Pulmonary artery endothelial cell (primary cell): Measurements from ENCODE around the gene OTUD4. TPM values are rescaled to one million over a fixed set of nuclear protein-coding genes. Genes with fewer than 3 reads are reported as not detected.

ENCODE experiments used
- DNase-seq: peaks from one replicate; pipeline ENCODE4 v3.0.0-alpha.2; 2011; ENCODE audit warnings: low read depth, low spot score
- total RNA-seq: library from RNA; depleted of rRNA; stranded (reverse); fragments of >200 nt; gene quantifications from 2 replicates; pipeline ENCODE4 v1.2.3, GENCODE V29; 2014

OTUD4 gene
- total RNA-seq, 1 donor from 2014 or later: 25.0 TPM

GRCh38 chr4:145130788-145131399 lies 49.5 kb downstream of the OTUD4 start:
- DNase-seq: no peak

DNA sequence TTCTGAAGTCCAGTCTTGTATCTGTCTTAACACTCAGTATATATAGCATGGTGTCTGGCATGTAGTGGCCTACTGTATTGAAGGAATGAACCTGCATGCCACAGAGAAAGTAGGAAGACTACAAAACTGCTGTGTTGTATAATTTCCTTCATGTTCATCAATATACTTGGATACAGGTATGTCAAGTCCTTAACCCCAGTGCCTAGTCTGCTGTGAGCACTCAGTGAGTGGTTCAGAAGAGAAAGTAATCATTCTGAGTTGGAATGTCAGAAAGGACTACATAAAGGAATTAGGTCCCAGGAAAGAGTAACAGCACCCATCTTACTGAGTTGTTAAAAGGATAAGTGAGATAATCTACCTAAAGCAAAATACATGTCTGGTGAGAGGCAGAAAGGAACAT lies 50.3 kb downstream of the OTUD4 start:
- no peak for DNase-seq

- no peak for DNase-seq
These were observed 55.0 kb downstream of the OTUD4 start for GRCh38 chr4:145125396-145125795.

DNA sequence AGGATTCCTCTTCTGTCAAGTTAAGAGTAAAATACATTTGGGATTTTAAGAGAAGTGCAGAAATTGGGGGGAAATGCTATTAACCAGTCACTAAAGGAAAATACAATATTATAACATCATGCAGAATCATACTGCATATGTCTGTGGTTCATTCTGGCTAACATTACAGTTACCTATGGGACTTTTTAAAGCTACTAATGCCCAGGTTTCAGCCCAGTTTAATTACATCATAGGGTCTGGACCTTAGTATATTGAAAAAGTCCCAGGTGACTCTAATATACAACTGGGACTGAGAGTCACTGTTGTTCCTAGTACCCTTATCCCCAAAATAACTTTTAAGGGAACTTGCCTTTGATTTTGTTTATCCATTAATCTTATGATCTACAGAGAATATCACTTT lies 72.3 kb downstream of the OTUD4 start:
- DNase-seq: no peak

- no peak for DNase-seq
These were observed 73.3 kb downstream of the OTUD4 start for GRCh38 chr4:145107126-145107525.

- DNase-seq: no peak
These were observed 76.9 kb downstream of the OTUD4 start for GRCh38 chr4:145103496-145103895.

- no peak for DNase-seq
These were observed 77.8 kb downstream of the OTUD4 start for GRCh38 chr4:145102619-145103018.

GRCh38 chr4:145101091-145101490 lies 79.3 kb downstream of the OTUD4 start:
- DNase-seq: no peak

- no peak for DNase-seq
These were observed 80.7 kb downstream of the OTUD4 start for GRCh38 chr4:145099653-145100052.

DNA sequence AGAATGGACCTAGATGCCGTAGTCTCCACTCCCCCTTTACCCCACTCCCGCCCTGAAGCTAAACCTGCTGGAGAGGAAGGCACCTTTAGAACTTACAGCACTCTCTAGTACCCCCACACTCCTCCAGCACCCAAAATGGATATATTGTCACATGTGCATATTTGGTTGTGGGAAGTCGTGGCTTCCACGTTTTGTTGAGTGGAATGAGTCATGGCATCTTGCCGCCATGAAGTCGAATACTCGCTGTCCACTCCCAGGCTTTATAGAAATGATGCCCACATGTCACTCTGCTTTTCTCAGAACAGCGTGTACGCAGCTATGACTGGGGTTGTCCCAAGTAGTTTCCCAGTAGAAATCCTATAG lies 81.7 kb downstream of the OTUD4 start:
- no peak for DNase-seq

GRCh38 chr4:145097821-145098674 lies 82.3 kb downstream of the OTUD4 start, which contains the start of the genes ABCE1 and ANAPC10:
TSS of gene ABCE1 (plus strand) at chr4:145098311. CDS start at chr4:145104413, 6,102 bp downstream.
TSS of gene ANAPC10 (minus strand) at chr4:145098196. CDS start at chr4:145096099, 2,097 bp downstream.
- peak; percentile 96 for DNase-seq

GRCh38 chr4:145097331-145097820 lies 83.0 kb downstream of the OTUD4 start:
- no peak for DNase-seq

GRCh38 chr4:145093638-145094037 lies 86.8 kb downstream of the OTUD4 start:
- DNase-seq: no peak

GRCh38 chr4:145090380-145090779 lies 90.0 kb downstream of the OTUD4 start:
- DNase-seq: no peak

DNA sequence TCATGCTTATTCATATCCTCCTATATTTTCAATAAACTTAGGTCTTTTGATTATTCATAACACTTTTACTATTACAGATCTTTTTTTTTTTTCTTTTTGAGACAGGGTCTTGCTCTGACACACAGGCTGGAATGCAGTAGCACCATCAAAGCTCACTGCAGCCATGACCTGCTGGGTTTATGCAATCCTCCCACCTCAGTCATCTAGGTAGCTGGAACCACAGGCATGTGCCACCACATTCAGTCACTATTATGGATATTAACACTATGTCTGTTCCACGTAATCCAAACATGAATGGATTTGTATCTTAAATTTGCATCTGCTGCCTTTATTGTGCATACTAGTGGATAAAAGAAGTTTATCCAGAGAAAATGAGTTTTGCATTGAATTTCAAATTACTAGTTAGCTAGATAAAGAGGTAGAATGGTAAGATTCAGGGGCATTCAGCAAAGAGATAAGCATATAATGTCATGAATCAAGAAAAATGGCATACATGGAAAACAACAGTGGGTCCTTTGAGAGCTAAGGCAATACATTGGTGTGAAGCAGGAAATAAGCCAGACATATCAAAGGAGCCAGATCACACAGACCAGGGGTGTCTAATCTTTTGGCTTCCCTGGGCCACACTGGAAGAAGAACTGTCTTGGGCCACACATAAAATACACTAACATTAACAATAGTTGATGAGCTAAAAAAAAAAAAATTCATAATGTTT lies 96.3 kb downstream of the OTUD4 start:
- DNase-seq: no peak

Other genes starting within 250 kb of the OTUD4 start
- 24.6 and 25.5 TPM in 2 replicates for gene ANAPC10, start 82.4 kb downstream of the OTUD4 start, total RNA-seq
- 199 and 264 TPM in 2 replicates for gene ABCE1, start 82.3 kb downstream of the OTUD4 start, total RNA-seq